HK-2 (cell line): Measurements from ENCODE around the gene HS6ST2.

Experiments used
- DNase-seq: peaks from one replicate; pipeline ENCODE4 v3.0.0-alpha.2; 2018; ENCODE audit not compliant: unreplicated experiment

The HS6ST2 gene

DNA sequence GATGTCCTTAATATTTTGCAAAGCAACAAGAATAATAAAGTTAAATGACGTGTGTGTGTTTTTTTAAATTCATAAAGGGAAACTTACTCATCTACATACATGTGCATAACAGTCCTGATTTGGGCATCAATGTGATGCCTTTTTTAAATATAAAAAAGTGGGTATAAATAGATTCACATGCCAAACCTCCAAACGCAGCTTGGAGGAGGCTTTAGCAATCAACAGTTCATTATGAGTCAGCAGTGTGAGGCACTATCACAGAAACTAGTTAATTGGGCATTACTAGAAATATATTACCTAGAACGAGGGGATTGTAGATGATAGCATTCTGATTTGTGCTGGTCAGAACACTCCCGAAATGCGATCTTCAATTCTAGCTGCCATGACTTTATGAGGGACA lies 115.1 kb downstream of the HS6ST2 start:
- no peak for DNase-seq

DNA sequence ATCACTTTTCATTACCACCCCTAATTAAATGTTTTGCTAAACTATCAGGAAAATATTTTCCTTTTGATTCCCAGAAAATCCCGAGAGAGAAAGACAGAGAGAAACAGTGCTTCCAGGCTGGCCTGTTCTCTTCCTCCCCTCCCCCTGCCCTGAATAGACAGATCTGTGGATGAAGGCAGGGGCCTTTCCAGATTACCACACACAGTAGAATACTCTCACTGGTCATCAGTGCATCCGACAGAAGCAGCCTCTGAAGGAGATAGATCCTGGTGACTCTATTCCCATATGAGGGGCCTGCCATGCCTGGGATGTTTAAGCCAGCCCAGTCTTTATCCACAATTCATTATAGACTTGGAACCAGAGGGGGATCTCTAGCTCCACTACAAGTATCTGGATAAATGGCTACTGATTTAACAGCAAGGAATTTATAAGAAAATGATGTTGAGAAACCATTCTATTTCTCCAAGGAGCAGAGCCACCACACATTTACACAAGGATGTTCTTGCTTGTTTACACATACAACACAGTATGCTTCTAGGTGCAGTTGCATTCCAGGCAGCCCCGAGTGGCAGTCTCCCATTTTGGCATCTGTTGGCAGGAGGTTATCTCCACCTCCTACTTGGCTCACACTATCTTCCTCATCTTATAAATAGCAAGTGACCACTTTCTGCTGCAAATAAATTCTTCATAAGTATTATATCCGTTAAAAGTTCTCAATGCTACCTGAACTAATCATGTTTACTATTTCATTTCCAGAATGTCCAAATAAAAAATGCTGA lies 115.8 kb downstream of the HS6ST2 start:
- no peak for DNase-seq

DNA sequence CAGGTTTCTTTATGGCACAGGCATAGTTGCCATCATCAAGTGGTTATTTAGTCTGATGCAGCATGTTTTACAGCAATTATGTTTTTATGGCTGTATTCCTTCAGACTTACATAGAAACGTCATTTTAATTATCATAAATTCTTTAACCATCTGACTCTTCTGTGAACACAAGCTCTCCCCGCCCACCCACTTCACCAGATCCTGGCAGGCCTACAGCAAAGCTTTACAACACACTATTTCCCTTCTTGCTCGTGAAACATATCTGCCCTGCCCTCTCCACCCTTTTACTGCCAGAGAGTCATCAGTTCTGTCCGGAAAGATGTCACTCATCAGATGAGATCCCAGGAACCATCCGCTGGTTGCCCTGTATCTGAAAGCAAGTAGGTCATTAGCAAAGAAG lies 120.5 kb downstream of the HS6ST2 start:
- no peak for DNase-seq

DNA sequence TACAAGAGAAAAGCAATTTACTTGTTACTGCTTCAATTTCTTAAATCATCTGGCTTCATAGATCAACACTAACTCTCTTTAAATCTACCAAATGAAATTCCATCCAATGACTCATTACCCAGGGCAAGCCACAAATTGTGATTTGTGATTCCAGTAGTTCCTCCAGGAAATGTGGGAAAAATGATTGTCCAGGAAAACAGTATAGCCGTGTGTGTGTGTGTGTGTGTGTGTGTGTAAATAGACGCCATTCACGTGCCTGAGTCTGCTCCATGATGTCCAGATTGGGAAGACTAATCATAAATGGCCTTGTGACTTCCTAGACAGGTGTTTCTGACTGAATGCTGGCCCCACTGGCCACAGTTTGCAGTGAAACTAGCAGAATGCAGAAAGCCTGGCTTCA lies 121.3 kb downstream of the HS6ST2 start:
- peak; percentile 23 for DNase-seq

DNA sequence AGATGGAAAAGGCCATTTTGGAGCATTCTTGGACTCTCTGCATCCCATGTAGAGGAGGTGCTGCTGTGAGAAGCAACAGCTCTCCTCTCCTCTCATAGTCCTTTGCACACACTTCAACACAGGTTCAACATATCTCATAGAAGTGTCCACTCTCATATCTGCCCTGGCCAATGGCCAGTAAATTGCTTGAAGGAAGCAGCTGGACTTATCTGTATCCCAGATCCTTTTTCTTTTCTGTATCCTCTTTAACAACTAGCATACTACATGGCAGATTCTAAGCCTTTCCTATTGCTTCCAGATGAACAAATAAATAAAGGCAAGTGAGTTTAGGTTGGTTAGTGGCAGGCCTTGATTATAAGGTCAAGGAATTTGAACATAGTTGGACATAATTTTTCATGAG lies 122.0 kb downstream of the HS6ST2 start:
- no peak for DNase-seq

DNA sequence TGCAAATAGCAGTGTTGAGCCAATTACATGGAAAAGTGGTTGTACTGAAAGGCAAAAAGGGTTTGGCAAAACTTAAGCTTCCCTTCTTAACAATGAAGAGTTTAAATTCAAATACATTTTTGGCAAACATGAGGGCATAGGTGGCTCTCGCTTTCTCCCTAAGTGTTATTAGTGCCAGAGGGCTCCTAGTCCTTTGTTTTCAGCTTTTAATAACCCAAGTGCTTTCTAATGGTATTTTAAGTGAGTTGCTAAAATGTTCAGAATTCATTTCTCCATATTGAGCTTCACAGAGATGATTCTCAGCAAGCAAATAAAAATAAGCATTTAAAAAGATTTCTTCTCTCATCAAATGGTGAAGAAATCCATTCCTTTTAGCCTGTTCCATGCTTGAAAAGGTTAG lies 123.7 kb downstream of the HS6ST2 start:
- no peak for DNase-seq

DNA sequence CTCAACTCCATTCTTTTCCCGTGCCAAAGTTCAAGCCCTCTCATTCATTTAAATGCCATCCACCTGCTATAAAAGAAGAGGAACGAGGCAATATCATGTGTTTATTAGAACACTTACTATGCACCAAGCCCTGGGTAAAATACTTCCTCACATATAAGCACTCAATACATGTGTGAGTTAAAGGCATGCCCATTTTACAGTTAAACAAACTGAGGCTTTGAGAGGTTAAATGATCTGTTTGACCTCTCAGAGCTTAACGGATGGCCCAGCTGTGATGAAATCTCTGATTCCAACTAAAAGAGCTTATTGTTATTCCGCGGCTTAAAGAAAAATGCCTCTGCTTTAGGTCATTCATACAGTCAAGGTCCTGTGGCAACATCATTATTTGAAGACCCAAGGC lies 124.3 kb downstream of the HS6ST2 start:
- DNase-seq, result no peak

DNA sequence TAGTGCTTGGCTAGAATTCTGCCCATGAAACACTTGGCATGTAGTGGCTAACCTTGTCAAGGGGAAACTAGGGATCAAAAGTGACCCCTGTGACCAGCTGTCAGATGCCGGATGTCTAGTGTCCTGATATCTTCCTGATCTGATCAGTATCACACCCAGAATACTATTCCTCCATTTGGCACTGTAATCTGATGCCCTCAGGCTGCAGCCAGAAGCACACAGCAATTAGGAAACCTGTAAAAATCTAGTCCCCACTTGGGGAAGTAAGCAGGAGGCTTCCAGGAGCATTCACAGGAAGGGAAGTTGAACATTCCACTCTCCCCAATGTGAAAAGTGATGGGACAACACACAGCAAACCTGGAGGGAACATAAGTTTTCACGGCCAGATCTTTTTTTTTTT lies 125.1 kb downstream of the HS6ST2 start:
- DNase-seq, result no peak

DNA sequence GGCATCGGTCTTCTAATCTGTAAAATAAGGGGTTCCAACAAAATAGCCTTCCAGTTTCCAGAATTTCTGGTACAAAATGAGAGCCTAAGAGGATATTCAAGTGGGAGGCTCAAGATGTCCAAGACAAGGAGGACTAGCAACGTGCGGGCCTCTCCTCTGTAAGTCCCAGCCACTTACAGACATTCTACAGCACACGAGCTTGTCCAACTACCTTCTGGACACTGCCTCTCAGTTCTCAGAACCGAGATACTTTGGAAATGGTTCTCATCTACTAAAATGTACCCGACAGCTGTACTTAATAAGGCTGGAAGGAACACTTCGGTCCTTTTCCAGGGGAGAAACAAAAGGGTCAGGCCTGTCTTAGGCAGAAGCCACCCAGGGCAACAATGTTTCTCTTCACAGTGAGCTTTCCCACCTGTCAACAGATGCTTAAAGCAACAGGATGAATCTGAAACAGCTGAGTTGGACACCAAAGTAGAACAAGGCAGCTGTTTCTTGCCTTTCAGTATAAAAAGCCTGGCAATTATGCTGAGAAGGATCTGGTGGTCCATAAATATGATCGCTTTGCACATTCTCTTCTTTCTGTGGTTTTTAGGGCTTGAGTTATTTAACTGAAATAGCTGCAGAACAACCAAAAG lies 127.0 kb downstream of the HS6ST2 start:
- DNase-seq, result no peak

DNA sequence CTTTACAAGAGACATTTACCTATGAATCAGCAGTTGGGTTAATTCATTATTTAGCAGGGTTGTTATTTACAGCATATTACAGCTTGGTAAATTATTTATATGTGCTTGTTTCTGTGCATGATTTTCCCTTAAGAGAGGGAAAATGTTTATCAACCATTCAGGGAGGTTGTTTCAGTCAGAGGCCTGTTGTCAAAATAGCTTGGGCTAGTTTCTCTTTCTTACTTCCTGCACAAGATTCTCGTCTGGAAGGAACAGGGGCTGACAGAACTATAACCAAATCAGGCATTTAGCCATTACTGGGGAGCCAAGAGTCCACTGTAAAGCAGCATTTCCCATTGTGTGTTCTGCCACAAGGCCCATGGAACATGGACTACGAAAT lies 135.8 kb downstream of the HS6ST2 start:
- DNase-seq, result no peak

DNA sequence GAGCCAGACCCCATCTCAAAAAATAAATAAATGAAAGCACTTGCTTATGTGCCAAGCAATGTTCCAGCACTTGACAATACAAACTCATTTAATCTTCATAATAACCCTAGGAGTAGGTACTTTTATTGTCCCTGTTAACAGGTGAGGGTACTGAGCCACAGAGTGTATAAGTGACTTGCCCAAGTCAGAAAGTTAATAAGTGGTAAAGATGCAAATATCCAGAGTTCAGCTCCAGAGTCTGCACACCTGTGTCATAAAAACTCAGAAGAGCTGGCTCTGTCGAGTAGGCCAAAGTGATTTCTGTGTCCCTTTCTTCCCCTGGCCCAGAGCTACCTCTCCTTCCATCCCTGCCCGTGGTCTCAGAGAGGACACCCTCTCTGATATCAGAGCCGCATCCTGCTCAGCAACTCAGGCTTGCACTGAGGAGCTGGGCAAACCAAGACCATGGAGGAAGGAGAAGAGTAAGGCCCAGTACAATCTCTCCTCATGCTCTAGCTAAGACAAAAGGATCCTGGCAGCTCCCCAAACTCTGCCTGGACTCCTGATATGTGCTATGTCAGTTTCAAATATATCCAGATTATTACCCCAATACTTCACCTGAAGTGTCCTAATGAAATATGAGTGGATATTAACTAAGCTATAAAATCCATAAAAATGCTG lies 136.3 kb downstream of the HS6ST2 start:
- no peak for DNase-seq

DNA sequence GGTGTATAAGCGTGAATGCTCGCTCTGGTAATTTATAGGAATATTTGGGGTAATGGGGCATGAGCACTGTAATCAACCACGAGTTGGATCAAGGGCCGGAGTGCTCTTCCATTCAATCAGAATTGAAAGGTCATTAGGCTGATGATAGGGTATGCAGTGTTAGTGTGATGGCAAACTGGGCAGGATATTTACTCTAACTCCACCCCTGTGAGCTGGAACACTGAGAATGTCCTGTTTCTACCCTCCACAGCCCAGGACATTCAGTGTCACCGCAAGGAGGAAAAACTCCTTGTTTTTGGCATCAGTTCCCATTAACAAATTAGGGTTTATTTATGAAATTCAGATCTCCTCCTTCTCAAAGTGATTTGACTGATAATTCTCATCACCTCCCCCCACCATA lies 137.8 kb downstream of the HS6ST2 start:
- no peak for DNase-seq

DNA sequence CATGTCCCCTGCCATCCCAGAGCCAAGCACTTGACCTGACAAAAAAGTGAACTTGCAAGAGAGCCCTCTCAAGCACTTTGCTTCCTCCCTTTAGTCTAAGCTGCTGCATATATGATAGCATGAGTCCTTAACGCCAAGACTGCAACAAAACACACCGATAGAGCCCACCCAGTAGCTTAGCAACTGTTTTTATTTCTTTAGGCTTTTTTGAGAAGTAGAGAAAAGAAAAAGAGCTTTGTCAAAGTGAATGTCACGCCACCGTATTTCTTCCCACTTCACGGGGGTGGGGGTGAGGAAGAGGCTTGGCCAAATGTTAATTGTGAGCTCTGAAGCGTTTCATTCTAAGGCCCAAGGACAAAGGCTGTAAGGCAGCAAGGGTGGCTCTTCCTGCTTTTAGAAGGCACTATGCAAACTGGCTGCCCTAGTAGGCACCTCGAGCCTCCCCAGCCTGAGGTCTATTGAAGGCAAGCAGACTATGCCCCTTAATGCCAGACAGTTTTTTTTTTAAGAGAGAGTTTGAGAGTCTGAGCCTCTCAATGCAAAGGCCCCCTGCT lies 138.6 kb downstream of the HS6ST2 start:
- DNase-seq, result no peak

DNA sequence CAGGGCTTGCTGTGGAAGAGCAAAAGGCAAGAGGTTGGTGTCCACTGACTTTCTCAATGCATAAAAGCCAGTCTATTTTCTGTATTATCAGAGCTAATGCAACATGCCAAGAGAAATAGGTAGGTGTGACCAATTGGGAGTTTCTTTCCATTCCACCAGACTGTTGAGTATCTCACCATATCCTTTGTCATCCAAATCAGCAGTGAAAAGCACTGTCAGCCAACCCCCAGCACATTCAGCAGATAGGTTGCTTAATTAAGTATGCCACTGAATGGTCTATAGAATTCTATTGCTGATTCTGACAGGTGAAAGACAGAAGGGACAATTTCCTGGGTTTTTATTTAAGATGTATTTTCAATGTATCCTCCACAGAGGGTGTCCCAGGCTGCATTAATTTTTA lies 139.8 kb downstream of the HS6ST2 start:
- DNase-seq, result no peak

DNA sequence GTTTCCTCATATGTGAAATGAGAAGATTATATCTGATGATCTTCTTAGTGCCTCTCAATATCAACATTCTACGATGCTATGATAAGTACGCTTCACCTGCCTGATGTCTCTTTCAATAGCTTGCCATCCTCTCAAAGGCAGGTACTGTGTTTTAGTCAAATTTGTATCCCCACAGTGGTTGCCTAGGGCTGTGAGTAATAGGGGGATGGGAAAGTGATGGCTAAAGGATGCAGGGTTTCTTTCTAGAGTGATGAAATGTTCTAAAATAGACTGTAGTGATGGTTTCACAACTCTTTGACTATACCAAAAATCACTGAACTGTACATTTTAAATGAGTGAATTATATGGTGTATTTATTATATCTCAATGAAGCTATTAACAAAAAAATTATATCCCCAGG lies 142.8 kb downstream of the HS6ST2 start:
- no peak for DNase-seq

DNA sequence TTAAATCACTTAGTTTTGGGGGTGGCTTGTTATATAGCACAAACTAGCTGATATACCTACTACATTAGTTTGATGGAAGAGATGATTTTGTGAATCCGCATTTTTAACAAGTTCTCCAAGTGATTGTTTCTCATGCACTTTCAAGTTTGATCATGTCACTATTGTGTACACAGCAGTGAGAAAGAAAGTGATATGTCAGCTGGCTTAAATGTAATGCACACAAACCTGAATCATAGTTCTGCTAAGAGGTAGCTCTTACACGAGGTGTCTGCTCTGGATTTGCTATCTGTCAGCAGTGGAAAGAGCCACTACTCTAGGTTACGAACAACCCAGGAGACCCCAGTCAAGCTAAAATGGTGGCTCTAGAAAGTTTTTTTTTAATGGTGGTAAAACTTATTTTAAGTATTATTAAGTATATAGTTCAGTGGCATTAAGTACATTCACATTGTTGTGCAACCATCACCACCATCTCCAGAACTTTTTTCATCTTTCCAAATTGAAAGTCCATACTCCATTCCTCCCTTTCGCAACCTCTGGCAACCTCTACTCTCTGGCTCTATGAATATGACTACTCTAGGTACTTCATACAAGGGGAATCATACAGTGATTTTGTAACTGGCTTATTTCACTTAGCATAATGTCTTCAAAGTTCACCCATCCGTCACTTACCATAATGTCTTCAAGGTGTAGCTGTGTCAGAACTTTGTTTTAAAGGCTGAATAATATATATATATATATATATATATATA lies 147.3 kb downstream of the HS6ST2 start:
- DNase-seq, result no peak

DNA sequence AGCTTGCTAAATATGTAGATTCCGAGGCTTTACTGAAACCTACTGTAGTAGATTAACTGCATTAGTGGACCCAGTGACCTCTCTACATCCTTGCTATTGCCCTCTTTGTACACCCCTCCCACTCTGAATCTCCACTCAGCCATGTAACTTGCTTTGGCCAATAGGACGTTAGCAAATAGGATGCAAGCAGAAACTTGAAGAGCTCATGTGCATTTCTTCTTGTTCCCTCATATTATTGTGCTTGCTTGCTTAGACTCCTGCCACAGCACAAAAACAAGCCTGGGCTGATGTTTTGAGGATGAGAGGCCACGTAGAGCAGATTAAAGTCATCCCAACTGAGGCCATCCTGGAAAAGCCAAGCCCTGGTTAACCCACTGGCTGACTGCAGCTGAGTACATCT lies 147.9 kb downstream of the HS6ST2 start:
- DNase-seq, result no peak

DNA sequence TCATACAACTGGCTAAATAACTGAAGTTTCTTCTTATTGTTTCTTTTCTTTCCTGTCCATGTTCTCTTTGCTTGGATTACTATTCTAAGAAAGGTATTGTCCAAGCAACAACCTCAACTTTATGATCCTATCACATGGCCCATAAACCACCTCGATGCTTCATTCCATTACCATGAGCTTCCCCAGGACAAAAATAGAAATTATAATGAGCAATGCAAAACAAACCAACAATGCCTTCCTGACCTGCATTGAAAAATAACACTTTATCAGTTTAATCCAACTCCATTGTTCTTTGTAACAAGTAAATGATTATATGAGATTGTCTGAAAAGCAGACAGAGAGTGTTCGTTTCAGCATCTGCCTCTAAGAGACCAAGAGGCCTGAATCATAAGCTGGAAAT lies 148.8 kb downstream of the HS6ST2 start:
- DNase-seq, result no peak

DNA sequence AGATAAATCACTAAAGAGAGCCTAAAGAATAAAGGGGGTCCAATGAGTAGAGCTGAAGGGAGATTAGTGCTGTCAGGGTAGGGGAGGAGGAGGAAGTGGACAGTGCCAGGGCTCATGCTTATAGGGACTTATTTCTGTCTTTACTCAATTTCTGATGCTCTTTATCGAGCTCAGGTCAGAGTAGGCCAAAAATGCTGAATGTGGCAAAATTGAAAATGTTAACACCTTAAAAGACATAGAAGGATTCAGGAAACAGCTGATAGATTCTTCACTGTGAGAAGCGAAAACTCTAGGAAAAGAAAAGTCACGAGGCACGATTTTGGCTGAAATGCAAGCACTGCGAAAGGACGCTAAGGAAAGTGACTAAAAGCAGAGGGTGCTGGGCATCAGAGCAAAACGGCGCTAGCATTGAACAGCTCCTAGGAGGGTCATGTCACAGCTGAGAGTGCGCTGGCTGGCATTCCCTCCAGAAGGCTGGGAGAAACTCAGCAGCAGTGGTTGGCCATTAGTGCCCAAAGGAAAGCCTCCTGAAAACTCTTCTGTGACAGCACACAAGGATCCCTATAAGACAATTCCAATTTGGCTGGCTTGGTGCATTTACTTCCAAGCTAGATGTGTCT lies 150.9 kb downstream of the HS6ST2 start:
- DNase-seq, result no peak

DNA sequence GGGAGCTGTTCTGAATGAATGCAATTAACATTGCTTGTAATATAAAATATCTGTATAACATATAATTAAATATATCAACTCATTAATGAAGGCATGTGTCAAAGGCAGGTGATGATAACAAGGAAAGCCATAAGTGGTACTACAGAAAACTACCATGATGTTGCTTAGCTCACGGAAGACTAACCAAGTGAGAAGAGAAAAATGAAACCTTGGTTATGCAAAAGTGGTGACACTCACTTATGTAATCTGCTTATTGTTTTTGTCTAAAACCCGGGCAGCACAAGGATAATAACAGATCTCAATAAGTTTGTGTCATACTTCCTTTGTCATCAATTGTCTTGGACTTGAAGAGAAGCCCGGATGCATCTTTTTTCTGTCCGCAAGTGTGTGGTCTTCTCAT lies 156.4 kb downstream of the HS6ST2 start:
- no peak for DNase-seq

DNA sequence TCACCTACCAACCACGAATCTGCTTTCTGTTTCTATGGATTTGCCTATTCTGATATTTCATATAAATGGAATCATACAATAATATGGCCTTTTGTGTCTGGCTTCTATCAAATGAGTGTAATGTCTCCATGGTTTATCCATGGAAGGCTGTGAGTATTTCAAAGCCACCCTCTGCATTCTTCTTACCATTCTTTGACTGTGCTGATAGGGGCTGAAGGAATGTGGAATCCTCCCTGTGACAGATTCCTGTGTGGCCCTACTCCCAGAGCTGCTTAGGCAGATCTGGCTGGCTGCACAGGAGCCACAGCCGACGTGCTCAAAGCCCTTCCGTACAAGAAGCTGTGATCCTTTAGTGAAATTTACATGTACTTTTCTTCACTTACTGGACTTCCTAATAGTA lies 163.2 kb downstream of the HS6ST2 start:
- DNase-seq, result no peak

DNA sequence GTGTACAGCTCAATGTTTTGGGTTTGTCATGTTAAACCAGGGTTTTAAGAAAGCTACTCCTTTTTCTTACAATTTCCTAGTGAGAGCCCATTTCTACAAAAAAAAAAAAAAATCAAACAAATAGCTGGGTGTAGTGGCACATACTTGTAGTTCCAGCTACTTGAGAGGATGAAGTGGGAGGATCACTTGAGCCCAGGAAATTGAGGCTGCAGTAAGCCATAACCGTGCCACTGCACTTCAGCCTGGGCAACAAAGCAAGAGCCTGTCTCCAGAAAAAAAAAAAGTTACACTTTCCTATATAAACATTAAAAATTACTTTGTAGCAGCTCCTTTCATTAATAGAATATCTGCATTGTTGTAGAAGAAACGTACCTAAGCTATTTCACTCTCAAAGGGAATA lies 166.7 kb downstream of the HS6ST2 start:
- DNase-seq, result no peak
